Measurements from ENCODE around the gene ERC2.

The ERC2 gene

GRCh38 chr3:56089739-56090138 is 378.5 kb downstream of the ERC2 start:
- no peak for TF ChIP-seq GLIS3 (CRISPR knock-in tag; IDR thresholded peaks at IDR 0.05)
- TF ChIP-seq ZNF565 (CRISPR knock-in tag; conservative IDR thresholded peaks at IDR 0.05; ENCODE audit: low read depth): no peak
- no peak for TF ChIP-seq SNAI2 (CRISPR knock-in tag; IDR thresholded peaks at IDR 0.05)
- no peak for TF ChIP-seq ZFP30 (CRISPR knock-in tag; IDR thresholded peaks at IDR 0.05)
- no peak for TF ChIP-seq TCF4 (CRISPR knock-in tag; IDR thresholded peaks at IDR 0.05; ENCODE audit: borderline replicate concordance)
- TF ChIP-seq ARNTL (CRISPR knock-in tag; IDR thresholded peaks at IDR 0.05; ENCODE audit: borderline replicate concordance, low read depth): no peak
- TF ChIP-seq, protein P1, sequence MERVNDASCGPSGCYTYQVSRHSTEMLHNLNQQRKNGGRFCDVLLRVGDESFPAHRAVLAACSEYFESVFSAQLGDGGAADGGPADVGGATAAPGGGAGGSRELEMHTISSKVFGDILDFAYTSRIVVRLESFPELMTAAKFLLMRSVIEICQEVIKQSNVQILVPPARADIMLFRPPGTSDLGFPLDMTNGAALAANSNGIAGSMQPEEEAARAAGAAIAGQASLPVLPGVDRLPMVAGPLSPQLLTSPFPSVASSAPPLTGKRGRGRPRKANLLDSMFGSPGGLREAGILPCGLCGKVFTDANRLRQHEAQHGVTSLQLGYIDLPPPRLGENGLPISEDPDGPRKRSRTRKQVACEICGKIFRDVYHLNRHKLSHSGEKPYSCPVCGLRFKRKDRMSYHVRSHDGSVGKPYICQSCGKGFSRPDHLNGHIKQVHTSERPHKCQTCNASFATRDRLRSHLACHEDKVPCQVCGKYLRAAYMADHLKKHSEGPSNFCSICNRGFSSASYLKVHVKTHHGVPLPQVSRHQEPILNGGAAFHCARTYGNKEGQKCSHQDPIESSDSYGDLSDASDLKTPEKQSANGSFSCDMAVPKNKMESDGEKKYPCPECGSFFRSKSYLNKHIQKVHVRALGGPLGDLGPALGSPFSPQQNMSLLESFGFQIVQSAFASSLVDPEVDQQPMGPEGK (CRISPR knock-in tag; IDR thresholded peaks at IDR 0.05; ENCODE audit: borderline replicate concordance): no peak
- TF ChIP-seq OSR1 (CRISPR knock-in tag; IDR thresholded peaks at IDR 0.05): no peak
- no peak for TF ChIP-seq ESRRG (CRISPR knock-in tag; IDR thresholded peaks at IDR 0.05)
- TF ChIP-seq BACH2 (CRISPR knock-in tag; IDR thresholded peaks at IDR 0.05; ENCODE audit: borderline replicate concordance): no peak
- TF ChIP-seq PPARA (CRISPR knock-in tag; IDR thresholded peaks at IDR 0.05; ENCODE audit: borderline replicate concordance): no peak
- no peak for TF ChIP-seq ZFP3 (CRISPR knock-in tag; IDR thresholded peaks at IDR 0.05)
- TF ChIP-seq ZNF70 (CRISPR knock-in tag; IDR thresholded peaks at IDR 0.05): no peak
- no peak for TF ChIP-seq RARB (CRISPR knock-in tag; IDR thresholded peaks at IDR 0.05)
- TF ChIP-seq POU6F1 (CRISPR knock-in tag; IDR thresholded peaks at IDR 0.05; ENCODE audit: borderline replicate concordance, low read depth): no peak
- TF ChIP-seq CSDC2 (CRISPR knock-in tag; IDR thresholded peaks at IDR 0.05): no peak
- TF ChIP-seq CREB5 (CRISPR knock-in tag; IDR thresholded peaks at IDR 0.05; ENCODE audit: low read depth): no peak
- TF ChIP-seq ZNF8 (CRISPR knock-in tag; IDR thresholded peaks at IDR 0.05): no peak
- TF ChIP-seq TOX (CRISPR knock-in tag; IDR thresholded peaks at IDR 0.05; ENCODE audit: borderline replicate concordance): no peak
- no peak for ATAC-seq

- ATAC-seq: no peak
- TF ChIP-seq ZNF565 (CRISPR knock-in tag; conservative IDR thresholded peaks at IDR 0.05; ENCODE audit: low read depth) (no peak), ZC3H10 (CRISPR knock-in tag; IDR thresholded peaks at IDR 0.05) (no peak)
These were observed 380.7 kb downstream of the ERC2 start for GRCh38 chr3:56087451-56088053.

DNA sequence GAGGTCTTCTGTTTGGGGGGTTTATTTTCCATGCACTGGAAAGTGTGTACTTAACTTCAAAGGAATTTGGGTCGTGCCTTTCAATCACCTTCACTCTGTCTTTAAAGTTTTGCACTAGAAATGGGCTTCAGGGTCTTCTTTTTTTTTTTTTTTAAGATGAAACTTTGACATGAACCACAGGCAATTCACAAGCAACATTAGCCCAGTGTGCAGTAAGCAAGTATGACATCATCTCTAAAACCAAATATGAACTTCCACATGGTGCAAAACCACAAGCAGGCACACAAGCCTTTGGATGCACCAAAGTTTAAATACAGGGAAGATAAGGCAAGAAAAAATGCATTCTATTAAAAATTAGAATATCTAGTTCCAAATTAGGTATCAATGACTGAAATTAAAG is 381.9 kb downstream of the ERC2 start:
- no peak for ATAC-seq
- TF ChIP-seq ARNTL (CRISPR knock-in tag; IDR thresholded peaks at IDR 0.05; ENCODE audit: borderline replicate concordance, low read depth) (no peak), PPARA (CRISPR knock-in tag; IDR thresholded peaks at IDR 0.05; ENCODE audit: borderline replicate concordance) (no peak), ZFP3 (CRISPR knock-in tag; IDR thresholded peaks at IDR 0.05) (no peak), POU6F1 (CRISPR knock-in tag; IDR thresholded peaks at IDR 0.05; ENCODE audit: borderline replicate concordance, low read depth) (no peak), ZNF565 (CRISPR knock-in tag; conservative IDR thresholded peaks at IDR 0.05; ENCODE audit: low read depth) (no peak), ESRRG (CRISPR knock-in tag; IDR thresholded peaks at IDR 0.05) (no peak), CSDC2 (CRISPR knock-in tag; IDR thresholded peaks at IDR 0.05) (no peak), RARB (CRISPR knock-in tag; IDR thresholded peaks at IDR 0.05) (no peak), ZFP30 (CRISPR knock-in tag; IDR thresholded peaks at IDR 0.05) (no peak), ISL1 (CRISPR knock-in tag; IDR thresholded peaks at IDR 0.05) (no peak), ZNF70 (CRISPR knock-in tag; IDR thresholded peaks at IDR 0.05) (no peak), ZNF8 (CRISPR knock-in tag; IDR thresholded peaks at IDR 0.05) (no peak), CREB5 (CRISPR knock-in tag; IDR thresholded peaks at IDR 0.05; ENCODE audit: low read depth) (no peak), SNAI2 (CRISPR knock-in tag; IDR thresholded peaks at IDR 0.05) (no peak)
- TF ChIP-seq, protein P2, sequence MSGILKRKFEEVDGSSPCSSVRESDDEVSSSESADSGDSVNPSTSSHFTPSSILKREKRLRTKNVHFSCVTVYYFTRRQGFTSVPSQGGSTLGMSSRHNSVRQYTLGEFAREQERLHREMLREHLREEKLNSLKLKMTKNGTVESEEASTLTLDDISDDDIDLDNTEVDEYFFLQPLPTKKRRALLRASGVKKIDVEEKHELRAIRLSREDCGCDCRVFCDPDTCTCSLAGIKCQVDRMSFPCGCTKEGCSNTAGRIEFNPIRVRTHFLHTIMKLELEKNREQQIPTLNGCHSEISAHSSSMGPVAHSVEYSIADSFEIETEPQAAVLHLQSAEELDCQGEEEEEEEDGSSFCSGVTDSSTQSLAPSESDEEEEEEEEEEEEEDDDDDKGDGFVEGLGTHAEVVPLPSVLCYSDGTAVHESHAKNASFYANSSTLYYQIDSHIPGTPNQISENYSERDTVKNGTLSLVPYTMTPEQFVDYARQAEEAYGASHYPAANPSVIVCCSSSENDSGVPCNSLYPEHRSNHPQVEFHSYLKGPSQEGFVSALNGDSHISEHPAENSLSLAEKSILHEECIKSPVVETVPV (CRISPR knock-in tag; IDR thresholded peaks at IDR 0.05): no peak
- TF ChIP-seq, protein P1 (CRISPR knock-in tag; IDR thresholded peaks at IDR 0.05; ENCODE audit: borderline replicate concordance): no peak

Data from SK-N-SH treated with all-trans-retinoic acid at 6 μM for 48 hours (cell line).